NCI-H226 (cell line): ENCODE results near the gene PHF20.
"Not testable (repeated sequence)": the region's sequence is repeated elsewhere in the genome, so short reads cannot be mapped to it uniquely, and the experiment has no call there.

Source experiments
- DNase-seq: peaks from one replicate; pipeline ENCODE4 v3.0.0-alpha.2; 2015

The PHF20 gene

DNA sequence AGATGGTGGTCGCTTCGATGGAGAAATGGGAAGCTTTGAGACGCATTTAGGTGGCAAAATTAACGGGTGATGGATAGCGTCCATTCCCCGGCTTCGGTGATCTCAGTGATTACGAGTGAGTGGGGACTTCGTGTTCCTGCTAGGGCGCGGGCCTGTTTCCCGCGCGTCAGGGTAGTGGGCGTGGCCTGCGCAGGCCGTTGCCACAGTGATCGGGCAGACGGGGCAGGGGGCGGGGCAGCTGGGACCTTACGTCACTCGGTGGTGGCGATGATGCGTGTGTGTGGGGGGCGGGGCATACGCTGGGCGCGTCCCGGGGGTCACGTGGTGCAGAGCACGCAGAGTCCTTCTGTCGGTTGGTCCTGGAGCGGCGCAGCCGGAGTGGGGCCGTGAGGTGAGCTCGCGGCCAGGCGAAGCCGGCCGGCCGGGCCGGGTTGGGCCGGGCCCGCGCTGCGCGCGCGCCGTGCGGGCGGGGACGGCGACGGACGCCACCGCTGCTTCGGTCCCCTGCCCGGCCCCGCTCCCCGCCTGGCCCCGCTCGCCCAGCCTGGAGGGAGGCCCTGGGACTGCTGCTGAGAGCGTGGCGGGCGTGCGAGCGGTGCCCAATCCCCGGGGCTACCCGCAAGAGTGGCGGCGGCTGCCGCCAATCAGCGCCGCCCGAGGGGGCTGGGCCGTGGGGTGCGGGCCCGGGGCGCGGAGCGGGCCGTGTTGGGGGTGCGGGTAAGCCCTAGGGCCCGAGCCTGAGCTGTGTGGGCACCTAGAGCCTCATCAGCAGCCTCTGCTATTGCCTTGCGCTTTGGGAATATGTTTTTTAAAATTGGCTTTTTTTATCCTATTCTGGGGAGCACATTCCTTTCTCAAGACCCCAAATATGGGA is at the start of gene PHF20:
Gene PHF20, plus strand, starts transcription at position 327 of the 874 bp plus-strand sequence. CDS start 29,508 bp downstream, outside the sequence.
- DNase-seq = peak; percentile 86

GRCh38 chr20:35723275-35723639 is 48.6 kb upstream of the PHF20 start:
- not testable (repeated sequence) for DNase-seq

DNA sequence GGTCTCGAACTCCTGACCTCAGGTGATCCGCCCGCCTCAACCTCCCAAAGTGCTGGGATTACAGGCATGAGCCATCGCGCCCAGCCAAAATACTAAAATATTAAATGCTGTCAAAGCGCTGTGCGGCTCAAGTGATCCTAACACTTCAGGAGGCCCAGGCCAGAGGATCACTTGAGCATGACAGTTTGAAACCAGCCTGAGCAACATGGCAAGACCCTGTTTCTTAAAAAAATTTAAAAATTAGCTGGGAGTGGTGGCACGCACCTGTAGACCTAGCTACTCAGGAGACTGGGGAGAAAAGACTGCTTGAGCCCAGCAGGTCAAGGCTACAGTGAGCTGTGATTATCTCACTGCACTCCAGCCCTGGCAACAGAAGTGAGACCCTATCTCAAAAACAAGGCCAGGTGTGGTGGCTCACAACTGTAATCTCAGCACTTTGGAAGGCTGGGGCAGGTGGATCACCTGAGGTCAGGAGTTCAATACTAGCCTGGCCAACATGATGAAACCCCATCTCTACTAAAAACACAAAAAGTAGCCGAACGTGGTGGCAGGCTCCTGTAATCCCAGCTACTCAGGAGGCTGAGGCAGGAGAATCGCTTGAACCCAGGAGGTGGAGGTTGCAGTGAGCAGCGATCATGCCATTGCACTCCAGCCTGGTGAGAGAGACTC is 48.0 kb upstream of the PHF20 start:
- not testable (repeated sequence) for DNase-seq

- DNase-seq = no peak
Observed at GRCh38 chr20:35724321-35725230, 47.2 kb upstream of the PHF20 start.

DNA sequence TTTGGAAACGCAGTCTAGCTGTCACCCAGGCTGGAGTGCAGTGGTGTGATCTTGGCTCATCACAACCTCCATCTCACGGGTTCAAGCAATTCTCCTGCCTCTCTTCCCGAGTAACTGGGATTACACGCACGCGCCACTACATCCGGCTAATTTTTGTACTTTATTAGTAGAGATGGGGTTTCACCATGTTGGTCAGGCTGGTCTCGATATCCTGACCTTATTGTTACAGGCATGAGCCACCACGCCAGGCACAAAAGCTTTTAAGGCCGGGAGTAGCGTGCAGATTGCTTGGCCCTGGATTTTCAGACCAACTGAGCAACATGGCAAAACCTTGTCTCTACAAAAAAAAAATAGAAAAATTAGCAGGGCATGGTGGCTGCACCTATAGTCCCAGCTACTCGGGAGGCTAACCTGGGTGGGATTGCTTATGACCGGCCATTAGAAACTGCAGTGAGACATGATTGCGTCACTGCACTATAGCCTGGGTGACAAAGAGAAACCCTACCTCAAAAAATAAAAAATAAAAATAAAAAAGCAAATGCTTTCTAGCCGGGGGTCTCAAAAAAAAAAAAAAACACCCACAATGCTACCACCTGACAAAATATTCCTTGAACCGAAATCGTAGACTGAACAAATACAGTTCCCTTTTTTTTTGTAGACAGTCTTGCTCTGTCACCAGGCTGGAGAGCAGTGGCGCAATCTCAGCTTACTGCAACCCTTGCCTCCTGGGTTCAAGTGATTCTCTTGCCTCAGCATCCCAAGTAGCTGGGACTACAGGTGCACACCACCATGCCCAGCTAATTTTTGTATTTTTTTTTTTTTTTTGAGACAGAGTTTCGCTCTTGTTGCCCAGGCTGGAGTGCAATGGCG is 44.7 kb upstream of the PHF20 start:
- no peak for DNase-seq

DNA sequence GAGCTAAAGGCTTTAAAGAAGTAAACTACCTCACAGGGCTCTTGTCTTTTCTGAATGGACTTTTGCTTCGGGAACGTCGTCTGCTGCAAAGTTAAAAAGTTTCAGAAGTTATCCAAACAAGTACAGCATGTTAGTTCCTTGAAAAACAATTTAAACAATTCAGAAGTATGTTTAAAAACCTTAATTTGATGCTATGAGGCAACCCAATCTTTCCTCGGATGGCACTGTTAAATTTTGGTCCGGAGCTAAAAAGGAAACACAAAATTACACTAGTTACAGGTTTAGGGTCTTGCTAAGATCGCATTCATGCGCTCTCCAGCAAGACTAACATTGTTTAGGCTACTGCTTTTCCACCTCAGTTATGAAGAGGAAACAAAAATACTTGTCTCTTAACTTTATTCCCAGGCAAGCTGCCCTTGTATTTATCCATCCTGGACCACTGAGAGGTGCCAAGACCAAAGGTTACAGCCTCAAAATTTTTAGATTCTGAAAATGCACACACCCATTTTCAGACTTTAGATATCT is 42.5 kb upstream of the PHF20 start:
- DNase-seq = no peak

GRCh38 chr20:35729836-35730582 is 41.8 kb upstream of the PHF20 start:
- DNase-seq = no peak

DNA sequence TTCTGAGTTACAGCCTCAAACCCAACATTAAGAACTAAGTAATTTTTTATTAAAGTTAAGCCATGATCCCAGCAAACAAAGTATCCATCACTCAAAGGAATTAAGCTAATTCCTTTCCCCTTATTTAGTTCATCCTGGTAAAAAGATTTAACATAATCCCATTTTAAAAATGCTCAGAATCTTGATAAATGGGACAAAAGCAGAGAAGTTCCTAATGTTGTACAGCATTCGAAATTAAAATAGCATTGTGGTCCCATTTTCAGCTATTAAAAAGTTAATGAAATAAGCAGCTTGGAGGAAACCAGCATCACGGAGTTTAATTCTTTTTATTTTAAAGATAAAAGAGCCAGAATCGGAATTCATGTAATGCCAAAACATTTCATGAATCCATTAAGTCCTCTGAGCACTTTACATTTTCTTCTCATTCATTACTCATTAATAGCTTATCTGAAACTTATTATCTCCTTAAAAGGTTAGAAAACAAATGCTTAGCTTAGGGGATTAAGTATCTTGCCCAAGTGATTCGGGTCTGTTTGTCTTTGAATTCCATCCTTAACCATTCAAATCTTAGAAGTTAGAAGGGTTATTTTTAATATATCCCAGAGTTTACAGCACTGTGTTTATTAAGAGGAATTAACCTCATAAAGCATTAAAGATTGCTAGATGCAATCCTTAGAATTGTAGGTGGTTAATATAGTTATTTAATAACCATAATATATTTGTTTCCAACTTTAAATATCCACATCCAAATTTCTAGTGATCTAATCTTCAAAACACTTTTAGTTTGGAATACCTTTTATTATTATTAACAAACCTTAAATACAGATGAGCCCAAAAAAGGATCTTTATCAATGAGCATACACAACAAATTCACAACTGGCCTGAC is 41.0 kb upstream of the PHF20 start:
- no peak for DNase-seq

GRCh38 chr20:35731469-35731788 is 40.4 kb upstream of the PHF20 start:
- DNase-seq = no peak

GRCh38 chr20:35731862-35732643 is 39.8 kb upstream of the PHF20 start:
- DNase-seq = no peak

GRCh38 chr20:35732644-35732982 is 39.2 kb upstream of the PHF20 start:
- no peak for DNase-seq

DNA sequence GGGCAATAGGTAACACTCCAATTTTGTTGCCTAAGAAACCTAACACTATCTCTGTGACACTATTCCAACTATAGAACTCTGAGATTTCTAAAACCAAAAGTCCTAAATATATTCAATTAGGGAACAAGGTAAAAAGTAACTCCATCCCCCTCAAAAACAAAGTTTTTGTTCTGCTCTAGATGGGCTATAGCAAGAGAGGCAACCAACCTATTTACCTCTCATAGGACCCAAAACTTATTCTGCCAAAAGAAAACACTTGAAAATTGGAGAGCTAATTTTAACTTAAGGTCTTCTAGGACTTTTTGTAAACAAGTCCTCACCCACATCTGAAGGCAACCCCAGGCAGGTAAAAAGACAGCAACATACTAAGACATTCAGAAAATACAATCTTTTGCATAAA is 37.4 kb upstream of the PHF20 start:
- no peak for DNase-seq

DNA sequence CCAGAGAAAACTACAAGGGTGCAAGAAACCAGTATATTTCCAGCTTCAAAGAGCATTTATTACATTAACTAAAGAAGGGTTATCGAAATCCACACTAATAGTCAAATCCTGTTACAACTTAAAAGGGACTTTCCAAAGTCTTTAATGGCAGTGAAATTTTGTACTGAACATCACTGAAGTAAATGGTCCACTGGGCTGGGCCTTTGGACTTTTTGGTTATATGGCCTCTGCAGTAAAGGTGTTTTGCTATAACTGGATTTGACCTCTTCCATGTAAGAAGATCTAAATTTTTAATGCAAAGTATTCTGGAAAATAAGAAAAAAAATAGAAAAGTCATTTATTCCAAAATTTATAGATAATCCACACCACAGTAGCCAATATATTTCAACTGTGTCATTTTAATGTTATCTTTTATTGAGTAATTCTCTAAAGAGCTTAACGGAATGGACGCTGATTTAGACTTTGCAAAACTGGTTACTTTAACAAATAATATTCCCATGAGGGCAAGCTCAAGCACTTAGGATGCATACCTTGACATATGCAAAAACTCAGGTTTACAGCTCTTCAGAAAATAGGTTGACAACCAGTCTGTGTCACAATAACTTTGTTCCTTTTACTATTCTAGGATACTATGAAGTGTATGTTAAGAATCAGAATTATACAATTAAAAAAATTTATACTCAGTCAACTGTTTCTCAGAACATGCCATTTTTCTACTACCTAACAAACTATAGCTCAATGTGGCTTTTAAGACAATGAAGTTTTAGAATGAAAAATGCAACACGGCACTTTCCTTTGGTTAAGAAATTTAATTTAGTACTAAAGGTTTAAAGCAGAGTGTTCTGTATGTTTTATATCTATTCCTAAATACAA is 36.8 kb upstream of the PHF20 start:
- no peak for DNase-seq

DNA sequence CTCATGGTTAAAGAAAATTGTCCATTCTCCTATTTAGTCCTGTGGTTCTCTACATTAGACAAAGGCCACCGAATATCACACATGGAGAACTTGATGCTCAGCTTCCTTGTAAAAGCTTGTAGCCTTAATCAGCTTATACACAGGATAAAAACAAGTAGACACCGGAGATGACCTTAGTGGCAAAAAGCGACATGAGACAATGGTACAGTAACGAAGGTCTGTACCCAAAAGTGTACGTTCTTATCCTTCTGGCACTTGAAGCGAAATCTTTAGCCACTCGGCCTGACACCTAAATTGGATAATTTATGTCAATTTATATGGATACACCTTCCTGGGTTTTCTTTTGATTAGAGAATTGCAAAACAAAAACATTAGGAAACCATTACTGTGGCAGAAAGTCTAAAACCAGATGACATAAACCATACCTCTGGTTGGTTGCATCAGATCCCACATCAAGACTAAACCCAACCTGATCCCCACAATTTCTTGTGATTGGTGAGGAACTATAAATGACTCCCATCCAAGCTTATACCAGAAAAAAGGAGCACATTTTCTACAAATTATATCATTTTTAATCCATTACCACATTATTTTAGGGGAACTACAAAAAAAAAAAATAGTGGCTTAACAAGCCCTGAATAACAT is 35.9 kb upstream of the PHF20 start:
- no peak for DNase-seq

DNA sequence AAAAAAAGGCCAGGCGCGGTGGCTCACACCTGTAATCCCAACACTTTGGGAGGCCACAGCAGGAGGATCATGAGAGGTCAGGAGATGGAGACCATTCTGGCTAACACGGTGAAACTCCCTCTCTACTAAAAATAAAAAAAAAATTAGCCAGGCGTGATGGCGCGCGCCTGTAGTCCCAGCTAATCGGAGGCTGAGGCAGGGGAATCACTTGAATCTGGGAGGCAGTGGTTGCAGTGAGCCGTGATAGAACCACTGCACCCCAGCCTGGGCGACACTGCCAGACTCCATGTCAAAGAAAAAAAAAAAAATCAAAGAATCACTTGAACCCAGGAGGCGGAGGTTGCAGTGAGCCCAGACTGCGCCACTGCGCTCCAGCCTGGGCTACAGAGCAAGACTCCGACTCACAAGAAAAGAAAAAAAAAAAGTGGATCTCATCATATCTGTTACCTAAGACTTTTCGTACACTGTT is 33.9 kb upstream of the PHF20 start:
- no peak for DNase-seq

GRCh38 chr20:35738410-35739179 is 33.2 kb upstream of the PHF20 start:
- DNase-seq = no peak
